Left lung (tissue), 10 donors: ENCODE results near the gene VPS13D. TPM values are rescaled to one million over a fixed set of nuclear protein-coding genes. Genes with fewer than 3 reads are reported as not detected.

Experiments used
- ATAC-seq: fragments of 200-7000 bp; cut with Tn5 transposase; one replicate; pipeline ENCODE4 v1.9.1; 2020; ENCODE audit warnings: moderate library complexity
- DNase-seq, 4 donors: peaks; one replicate each; pipeline ENCODE4 v3.0.0-alpha.2; 2013 to 2020
- H3K27ac ChIP-seq, 2 donors: fragments of 200-600 bp; sonication (generic) in 1 of 2; one replicate each; pipeline versions ENCODE4 v1.5.0 to v1.8.0; 2020 to 2021
- H3K27me3 ChIP-seq, 2 donors: fragments of 200-600 bp; sonication (generic) in 1 of 2; one replicate each; pipeline versions ENCODE4 v1.5.0 to v1.8.0; 2020 to 2021
- H3K36me3 ChIP-seq, 2 donors: fragments of 200-600 bp; sonication (generic) in 1 of 2; one replicate each; pipeline versions ENCODE4 v1.5.0 to v1.8.0; 2020 to 2021
- H3K4me1 ChIP-seq, 2 donors: fragments of 200-600 bp; one replicate each; pipeline ENCODE4 v1.8.0; 2021
- H3K4me3 ChIP-seq, 2 donors: fragments of 200-600 bp; sonication (generic) in 1 of 2; one replicate each; pipeline versions ENCODE4 v1.5.0 to v1.8.0; 2020 to 2021; ENCODE audit warnings: mild to moderate bottlenecking in 1 of 2
- H3K9me3 ChIP-seq, 2 donors: fragments of 200-600 bp; sonication (generic) in 1 of 2; one replicate each; pipeline versions ENCODE4 v1.5.0 to v1.8.0; 2020 to 2021
- CTCF ChIP-seq, 2 donors: fragments of 200-600 bp; sonication (generic) in 1 of 2; IDR thresholded peaks; one replicate each; pipeline versions ENCODE4 v1.5.0 to v1.8.0; 2021; ENCODE audit warnings: antibody characterized with exemption in 2 of 2
- intact Hi-C, 2 donors: fragments of 100-400 bp; cut with DNase I; formaldehyde crosslinking; loops; one replicate each; pipeline versions ENCODE4 v1.11.2 to v1.14.2; 2022
- polyA plus RNA-seq, 6 donors: library from polyadenylated mRNA; unstranded; fragments of 120-200 nt; gene quantifications; one replicate each; pipeline ENCODE4 v1.2.1, GENCODE V29; 2013; ENCODE audit not compliant: insufficient read length in 6 of 6
- total RNA-seq, 2 donors: library from RNA; stranded (reverse); fragmentation: NEBNext Ultra II Directional; extraction: Animal tissue kit (Norgen Biotek cat#: 25700); gene quantifications; one replicate each; pipeline ENCODE4 v1.2.1, GENCODE V29; 2021
- donor health status: DM: no; HTN: yes; CAD: no.
- donor health status: DM: no; HTN: no; CAD: no.

Gene VPS13D
- total and polyA plus RNA-seq, 8 donors = 26.6 to 62.3 (median 30.2) TPM

- Histone ChIP-seq H3K27me3 (no peaks in the 10 kb centered on the region), H3K36me3 (peaks cover 0 to 38% of the 10 kb centered on the region in 2 donors), H3K27ac (no peak overlapping the region), H3K4me3 (no peak overlapping the region), H3K4me1 (no peaks in the 10 kb centered on the region), H3K9me3 (no peaks in the 10 kb centered on the region)
- DNase-seq (no peak), ATAC-seq (no peak)
- TF ChIP-seq CTCF (IDR thresholded peaks at IDR 0.05) = no peak
- intact Hi-C loops = no loop called here
These were observed 272.7 kb downstream of the VPS13D start for GRCh38 chr1:12502336-12503109.

GRCh38 chr1:12503709-12504108 is 273.9 kb downstream of the VPS13D start:
- Histone ChIP-seq H3K4me1 (no peaks in the 10 kb centered on the region), H3K4me3 (no peak overlapping the region), H3K9me3 (no peaks in the 10 kb centered on the region), H3K27me3 (no peaks in the 10 kb centered on the region), H3K27ac (no peak overlapping the region), H3K36me3 (peaks cover 0 to 39% of the 10 kb centered on the region in 2 donors)
- ATAC-seq = peak; percentile 64
- no peak for TF ChIP-seq CTCF (IDR thresholded peaks at IDR 0.05)
- DNase-seq = no peak
- intact Hi-C loops = no loop called here

GRCh38 chr1:12504601-12505000 is 274.8 kb downstream of the VPS13D start:
- intact Hi-C loops = no loop called here
- no peaks in the 10 kb centered on the region for H3K9me3 ChIP-seq
- H3K36me3 ChIP-seq = peaks cover 0 to 39% of the 10 kb centered on the region in 2 donors
- DNase-seq (peak in 2 of 4 donors; percentile 65 to 76), ATAC-seq (no peak)
- no peak overlapping the region for H3K4me3 ChIP-seq
- H3K27me3 ChIP-seq = no peaks in the 10 kb centered on the region
- TF ChIP-seq CTCF (IDR thresholded peaks at IDR 0.05) = no peak
- no peak overlapping the region for H3K27ac ChIP-seq
- H3K4me1 ChIP-seq = peaks cover 0 to 3% of the 10 kb centered on the region in 2 donors

- Histone ChIP-seq H3K27me3 (no peaks in the 10 kb centered on the region), H3K9me3 (no peaks in the 10 kb centered on the region), H3K4me1 (peaks cover 5 to 10% of the 10 kb centered on the region in 2 donors), H3K4me3 (no peak overlapping the region), H3K36me3 (peaks cover 0 to 38% of the 10 kb centered on the region in 2 donors), H3K27ac (no peak overlapping the region)
- intact Hi-C loops = no loop called here
- ATAC-seq (no peak), DNase-seq (no peak)
- no peak for TF ChIP-seq CTCF (IDR thresholded peaks at IDR 0.05)
These were observed 275.4 kb downstream of the VPS13D start for GRCh38 chr1:12505231-12505630.

GRCh38 chr1:12505639-12506280 is 275.9 kb downstream of the VPS13D start:
- DNase-seq (no peak), ATAC-seq (no peak)
- H3K9me3 ChIP-seq = no peaks in the 10 kb centered on the region
- no peak for TF ChIP-seq CTCF (IDR thresholded peaks at IDR 0.05)
- intact Hi-C loops = no loop called here
- H3K4me1 ChIP-seq = peaks cover 7 to 15% of the 10 kb centered on the region in 2 donors
- peaks cover 0 to 35% of the 10 kb centered on the region in 2 donors for H3K36me3 ChIP-seq
- H3K27ac ChIP-seq = no peak overlapping the region
- H3K4me3 ChIP-seq = no peak overlapping the region
- H3K27me3 ChIP-seq = no peaks in the 10 kb centered on the region
